GM19099 (cell line): ENCODE results near the gene CEACAM21.

Source experiments
- POLR2A ChIP-seq: IDR thresholded peaks from 3 replicates; pipeline ENCODE4 v1.6.1; 2011; ENCODE audit warnings: low read depth; ENCODE audit not compliant: insufficient read length; ENCODE audit errors: extremely low read depth

The CEACAM21 gene

GRCh38 chr19:41588497-41589209 lies 12.7 kb downstream of the CEACAM21 start:
- no peak for TF ChIP-seq POLR2A

- TF ChIP-seq POLR2A: no peak
Measured at GRCh38 chr19:41589371-41589770, 13.4 kb downstream of the CEACAM21 start.

DNA sequence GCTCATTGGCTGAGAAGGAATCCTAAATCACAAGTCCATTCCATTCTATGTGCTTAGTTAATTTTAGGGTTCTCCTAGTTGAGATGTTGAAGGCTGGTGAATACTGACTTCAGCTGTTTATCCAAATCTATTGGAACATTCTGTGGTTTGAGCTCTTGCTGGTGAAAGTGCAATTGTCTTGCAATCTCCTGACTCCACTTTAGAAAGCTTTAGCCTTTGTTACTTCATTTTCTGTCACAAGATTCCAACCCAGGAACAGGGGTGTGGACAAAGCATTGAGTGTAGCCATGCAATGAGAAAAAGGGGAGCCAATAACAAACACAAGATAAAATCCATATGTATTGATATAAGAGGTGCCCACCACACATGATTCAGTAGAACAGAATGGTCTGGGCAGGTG lies 15.0 kb downstream of the CEACAM21 start:
- no peak for TF ChIP-seq POLR2A

- no peak for TF ChIP-seq POLR2A
Measured at GRCh38 chr19:41591951-41592562, 16.1 kb downstream of the CEACAM21 start.

DNA sequence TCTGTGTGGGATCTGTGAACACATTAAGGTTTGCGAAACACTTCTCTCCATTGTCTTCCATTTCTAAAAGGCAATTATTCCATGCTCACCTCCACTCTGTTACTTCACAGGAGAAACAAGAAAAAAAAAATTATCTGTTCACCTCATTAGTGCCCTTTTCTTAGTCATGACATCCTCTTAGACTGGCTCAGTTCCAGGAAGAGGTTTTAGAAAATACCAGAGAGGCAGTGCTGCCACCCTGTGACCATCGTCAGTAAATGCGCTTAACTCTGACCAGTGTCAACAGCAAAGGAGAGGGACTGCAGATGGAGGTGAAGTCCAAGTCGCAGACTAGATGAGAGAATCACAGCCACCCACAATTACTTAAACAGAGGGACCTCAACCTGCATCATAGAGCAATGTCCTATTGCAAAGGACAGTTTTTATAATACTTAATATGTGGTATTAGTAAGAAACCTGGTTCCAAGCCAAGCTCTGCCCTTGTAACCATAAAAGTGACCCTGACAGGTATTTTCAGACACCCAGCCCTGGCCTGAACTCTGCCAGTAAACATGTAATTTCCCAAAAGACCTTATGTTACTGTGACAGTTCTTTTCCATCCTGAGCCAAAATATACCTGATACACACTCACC lies 19.4 kb downstream of the CEACAM21 start:
- no peak for TF ChIP-seq POLR2A

- TF ChIP-seq POLR2A: no peak
Measured at GRCh38 chr19:41595890-41596280, 19.9 kb downstream of the CEACAM21 start.

GRCh38 chr19:41597600-41598041 lies 21.7 kb downstream of the CEACAM21 start:
- no peak for TF ChIP-seq POLR2A

- no peak for TF ChIP-seq POLR2A
Measured at GRCh38 chr19:41599175-41599966, 23.4 kb downstream of the CEACAM21 start.

DNA sequence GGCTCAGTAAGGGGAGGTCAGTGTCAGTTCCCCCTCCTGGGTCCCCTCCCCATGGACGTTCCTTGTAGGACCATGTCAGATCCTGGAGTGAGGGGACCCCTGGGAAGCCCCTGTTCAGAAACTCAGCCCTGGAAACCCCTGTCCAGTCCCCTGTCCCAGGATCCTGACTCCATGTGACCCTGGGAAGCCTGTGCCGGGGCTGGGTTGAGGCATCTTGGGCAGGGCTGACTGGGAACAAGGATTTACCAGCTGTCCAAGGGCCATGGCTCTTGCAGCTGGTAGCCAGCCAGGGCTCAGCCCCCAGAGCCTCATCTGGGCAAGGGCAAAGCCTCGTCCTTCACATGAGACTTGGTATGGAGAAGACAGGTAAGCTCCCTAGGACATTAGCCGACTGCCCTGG lies 25.8 kb downstream of the CEACAM21 start:
- TF ChIP-seq POLR2A: no peak

DNA sequence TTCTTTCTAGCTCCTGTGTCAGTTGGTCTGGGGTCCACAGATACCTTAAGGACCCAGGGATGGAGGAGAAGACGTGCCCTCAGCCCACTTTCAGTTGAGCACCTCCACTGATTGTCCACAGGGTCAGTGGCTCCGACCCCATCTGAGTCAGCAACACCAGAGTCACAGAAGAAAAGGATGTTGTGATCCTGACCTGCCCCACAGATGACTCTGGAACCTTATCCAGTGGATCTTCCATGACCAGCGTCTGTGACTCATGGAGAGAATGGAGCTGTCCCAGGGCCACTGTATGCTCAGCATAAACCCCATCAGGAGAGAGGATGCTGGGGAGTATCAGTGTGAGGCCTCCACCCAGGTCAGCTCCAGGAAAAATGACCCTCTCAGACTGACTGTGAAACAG lies 28.9 kb downstream of the CEACAM21 start:
- no peak for TF ChIP-seq POLR2A

DNA sequence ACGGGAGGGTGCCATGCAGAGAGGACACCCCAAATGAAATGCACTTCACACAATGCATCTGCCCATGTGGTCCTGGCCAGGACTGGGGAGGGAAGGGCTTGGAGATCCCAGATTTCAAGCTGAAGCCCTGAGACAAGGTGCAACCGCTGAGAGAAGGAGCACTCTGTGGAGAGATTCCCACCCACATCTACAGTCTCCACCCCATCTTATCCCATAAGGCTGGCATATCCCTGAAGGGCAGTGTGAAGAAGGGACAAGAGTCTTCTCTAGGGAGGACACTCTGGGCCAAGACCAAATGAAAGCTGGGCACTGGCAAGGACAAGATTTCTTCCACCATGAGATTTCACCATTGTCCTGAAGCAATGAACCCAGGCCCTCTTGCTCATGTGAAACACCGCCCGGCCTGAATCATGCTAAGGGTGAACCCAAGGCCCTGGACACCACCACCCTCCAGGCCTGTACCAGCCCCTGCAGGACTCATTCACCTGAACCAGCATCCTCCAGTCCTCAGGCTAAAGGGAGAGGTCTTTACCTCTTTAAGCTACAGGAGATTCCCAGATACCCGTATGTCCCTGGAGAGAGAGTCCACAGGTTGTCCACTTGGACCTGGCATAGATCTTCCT lies 30.4 kb downstream of the CEACAM21 start:
- TF ChIP-seq POLR2A: no peak

DNA sequence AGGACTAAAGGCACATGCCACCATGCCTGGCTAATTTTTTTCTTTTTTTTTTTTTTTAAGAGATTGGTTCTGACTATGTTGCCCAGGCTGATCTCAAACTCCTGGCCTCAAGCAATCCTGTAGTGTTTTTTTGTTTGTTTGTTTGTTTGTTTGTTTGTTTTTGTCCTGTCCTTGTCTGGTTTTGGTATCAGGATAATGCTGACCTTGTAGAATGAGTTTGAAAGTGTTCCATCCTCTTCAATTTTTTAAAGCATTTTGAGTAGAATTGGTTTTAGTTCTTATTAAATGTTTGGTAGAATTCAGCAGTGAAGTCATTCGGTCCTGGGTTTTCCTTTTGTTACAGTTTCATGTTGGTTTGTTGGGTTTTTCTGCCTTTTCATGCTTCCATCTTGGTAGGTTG lies 31.7 kb downstream of the CEACAM21 start:
- TF ChIP-seq POLR2A: no peak

DNA sequence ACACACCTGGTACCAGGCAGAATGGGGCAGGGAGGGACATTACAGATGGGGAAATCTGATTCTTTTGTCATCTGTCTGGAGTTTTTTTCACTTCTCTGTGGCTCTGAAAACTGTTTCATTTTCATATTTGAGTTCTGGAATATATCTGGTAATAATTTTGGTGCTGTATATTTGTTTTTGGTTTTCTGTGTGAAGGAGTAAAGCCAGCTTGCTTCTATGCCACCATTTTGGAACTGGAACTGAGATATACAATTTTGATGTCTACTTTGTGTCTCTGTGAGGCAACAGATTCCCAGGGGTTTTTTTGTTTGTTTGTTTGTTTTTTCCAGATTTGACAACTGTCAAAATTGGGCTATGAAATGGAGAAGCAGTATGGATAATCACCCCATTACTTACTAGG lies 34.8 kb downstream of the CEACAM21 start:
- no peak for TF ChIP-seq POLR2A

GRCh38 chr19:41612483-41612882 lies 36.5 kb downstream of the CEACAM21 start:
- no peak for TF ChIP-seq POLR2A

- no peak for TF ChIP-seq POLR2A
Measured at GRCh38 chr19:41615207-41615606, 39.2 kb downstream of the CEACAM21 start.
